Measurements from ENCODE around the gene LTF. TPM values are rescaled to one million over a fixed set of nuclear protein-coding genes. Genes with fewer than 3 reads are reported as not detected.
A peak's percentile ranks its signal among the peaks of the same experiment; 100 is the strongest.

The LTF gene
- total and polyA plus RNA-seq, 9 of the 15 experiments (the other 6 are each of a cell fraction or from before 2014, with no cell fraction given): 0.07 TPM; not detected in 8

DNA sequence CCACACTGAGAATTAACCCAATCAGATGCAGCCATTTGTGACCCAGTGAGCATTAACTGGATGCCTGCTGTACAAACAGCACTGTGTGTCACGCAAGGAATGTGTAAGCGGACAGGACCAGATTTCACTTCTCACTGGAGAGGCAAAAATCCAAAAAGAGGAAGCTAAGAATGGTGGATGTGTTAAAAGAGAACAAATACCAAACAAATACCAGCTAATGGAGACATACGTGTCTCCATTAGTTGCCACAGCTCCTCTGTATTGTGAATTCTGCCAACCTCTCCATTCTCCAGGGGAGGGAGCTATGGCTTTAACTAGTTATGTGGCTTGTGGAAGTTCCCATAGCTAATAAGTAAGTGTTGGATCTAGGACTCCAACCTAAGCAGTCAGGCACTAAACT lies 2.6 kb downstream of the LTF start:
- Histone ChIP-seq H2AFZ (ENCODE audit: low read depth, low read length) (no peak overlapping the region), H3K4me1 (replicated peaks in 1 of 2; ENCODE audit: control insufficient read depth in 2 of 2, insufficient read depth in 2 of 2, low read length in 2 of 2) (peaks cover 0 to 6% of the 10 kb centered on the region in 2 experiments; a peak in 1 of 5 replicates), H3K9me1 (ENCODE audit: control insufficient read depth, insufficient read depth, low read length) (no peaks in the 10 kb centered on the region), H3K9me3 (replicated peaks; ENCODE audit: control insufficient read depth, insufficient read depth, low read depth, low read length) (no peaks in the 10 kb centered on the region), H3K79me2 (ENCODE audit: control insufficient read depth, insufficient read depth, low read length) (no peaks in the 10 kb centered on the region), H3K4me2 (ENCODE audit: insufficient read depth, low read length) (no peak overlapping the region), H3K27me3 (ENCODE audit: control insufficient read depth in 2 of 2, insufficient read depth in 2 of 2, low read length in 2 of 2) (peaks cover 42 to 70% of the 10 kb centered on the region in 2 experiments), H3K9ac (ENCODE audit: insufficient read depth in 1 of 2, low read depth in 2 of 2, low read length in 2 of 2) (no peak overlapping the region), H3K36me3 (ENCODE audit: control insufficient read depth, insufficient read depth, low read length) (no peaks in the 10 kb centered on the region), H3K4me3 (no peak overlapping the region), H3K27ac (ENCODE audit: extremely low read depth, low read depth, low read length) (no peak overlapping the region), H4K20me1 (replicated peaks; ENCODE audit: control insufficient read depth, insufficient read depth, low read length) (no peaks in the 10 kb centered on the region)
- BruUV-seq (replicated peaks): no TSS peak
- WGBS (ENCODE audit: insufficient coverage, low coverage, missing lambda C conversion rate): 2% methylated on average over 3 of the region's 3 CpGs
- TF ChIP-seq, protein P1, sequence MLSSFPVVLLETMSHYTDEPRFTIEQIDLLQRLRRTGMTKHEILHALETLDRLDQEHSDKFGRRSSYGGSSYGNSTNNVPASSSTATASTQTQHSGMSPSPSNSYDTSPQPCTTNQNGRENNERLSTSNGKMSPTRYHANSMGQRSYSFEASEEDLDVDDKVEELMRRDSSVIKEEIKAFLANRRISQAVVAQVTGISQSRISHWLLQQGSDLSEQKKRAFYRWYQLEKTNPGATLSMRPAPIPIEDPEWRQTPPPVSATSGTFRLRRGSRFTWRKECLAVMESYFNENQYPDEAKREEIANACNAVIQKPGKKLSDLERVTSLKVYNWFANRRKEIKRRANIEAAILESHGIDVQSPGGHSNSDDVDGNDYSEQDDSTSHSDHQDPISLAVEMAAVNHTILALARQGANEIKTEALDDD (IDR thresholded peaks at IDR 0.05): peak; percentile 63
- TF ChIP-seq, protein P2, sequence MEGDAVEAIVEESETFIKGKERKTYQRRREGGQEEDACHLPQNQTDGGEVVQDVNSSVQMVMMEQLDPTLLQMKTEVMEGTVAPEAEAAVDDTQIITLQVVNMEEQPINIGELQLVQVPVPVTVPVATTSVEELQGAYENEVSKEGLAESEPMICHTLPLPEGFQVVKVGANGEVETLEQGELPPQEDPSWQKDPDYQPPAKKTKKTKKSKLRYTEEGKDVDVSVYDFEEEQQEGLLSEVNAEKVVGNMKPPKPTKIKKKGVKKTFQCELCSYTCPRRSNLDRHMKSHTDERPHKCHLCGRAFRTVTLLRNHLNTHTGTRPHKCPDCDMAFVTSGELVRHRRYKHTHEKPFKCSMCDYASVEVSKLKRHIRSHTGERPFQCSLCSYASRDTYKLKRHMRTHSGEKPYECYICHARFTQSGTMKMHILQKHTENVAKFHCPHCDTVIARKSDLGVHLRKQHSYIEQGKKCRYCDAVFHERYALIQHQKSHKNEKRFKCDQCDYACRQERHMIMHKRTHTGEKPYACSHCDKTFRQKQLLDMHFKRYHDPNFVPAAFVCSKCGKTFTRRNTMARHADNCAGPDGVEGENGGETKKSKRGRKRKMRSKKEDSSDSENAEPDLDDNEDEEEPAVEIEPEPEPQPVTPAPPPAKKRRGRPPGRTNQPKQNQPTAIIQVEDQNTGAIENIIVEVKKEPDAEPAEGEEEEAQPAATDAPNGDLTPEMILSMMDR (IDR thresholded peaks at IDR 0.05 in 2 of 3, conservative IDR thresholded peaks at IDR 0.05 in 1 of 3; ENCODE audit: insufficient read depth in 2 of 3, low read depth in 1 of 3, low read length in 3 of 3): peak; percentile 22 to 39 (median 33); a peak in 4 of 6 replicates
- no peak for TF ChIP-seq ZNF695 (CRISPR knock-in tag; IDR thresholded peaks at IDR 0.05)
- TF ChIP-seq RAD21 (CRISPR knock-in tag; conservative IDR thresholded peaks at IDR 0.05 in 1 of 2, IDR thresholded peaks at IDR 0.05 in 1 of 2): peak in 1 of 2 experiments; percentile 40; a peak in 3 of 4 replicates
- FAIRE-seq: peak; percentile 58
- in situ Hi-C loops (cut with MboI) (no loop called here), intact Hi-C loops (cut with micrococcal nuclease) (no loop called here)
- DNase-seq (ENCODE audit: extremely low read depth in 1 of 4, low spot score in 3 of 4): peak in 1 of 4 experiments; percentile 14
- peak; percentile 68 for ATAC-seq
- CTCF ChIA-PET (ENCODE audit: low intra/inter-chr PET ratio): interaction anchor here (1.7 kb wide), 1 partner anchor 97 kb away, joined by 3 read pairs; no protein-coding TSS in a partner anchor
- POLR2A ChIA-PET: interaction anchor here (1.1 to 1.9 kb wide), 5 partner anchors 10 to 166 kb away, joined by 3 to 8 read pairs (median 4); no protein-coding TSS in a partner anchor

All from K562 (cell line).